ENCODE results near the gene MRPL39.
A peak's percentile ranks its signal among the peaks of the same experiment; 100 is the strongest.
"Not testable (repeated sequence)": the region's sequence is repeated elsewhere in the genome, so short reads cannot be mapped to it uniquely, and the experiment has no call there.

MRPL39 gene

DNA sequence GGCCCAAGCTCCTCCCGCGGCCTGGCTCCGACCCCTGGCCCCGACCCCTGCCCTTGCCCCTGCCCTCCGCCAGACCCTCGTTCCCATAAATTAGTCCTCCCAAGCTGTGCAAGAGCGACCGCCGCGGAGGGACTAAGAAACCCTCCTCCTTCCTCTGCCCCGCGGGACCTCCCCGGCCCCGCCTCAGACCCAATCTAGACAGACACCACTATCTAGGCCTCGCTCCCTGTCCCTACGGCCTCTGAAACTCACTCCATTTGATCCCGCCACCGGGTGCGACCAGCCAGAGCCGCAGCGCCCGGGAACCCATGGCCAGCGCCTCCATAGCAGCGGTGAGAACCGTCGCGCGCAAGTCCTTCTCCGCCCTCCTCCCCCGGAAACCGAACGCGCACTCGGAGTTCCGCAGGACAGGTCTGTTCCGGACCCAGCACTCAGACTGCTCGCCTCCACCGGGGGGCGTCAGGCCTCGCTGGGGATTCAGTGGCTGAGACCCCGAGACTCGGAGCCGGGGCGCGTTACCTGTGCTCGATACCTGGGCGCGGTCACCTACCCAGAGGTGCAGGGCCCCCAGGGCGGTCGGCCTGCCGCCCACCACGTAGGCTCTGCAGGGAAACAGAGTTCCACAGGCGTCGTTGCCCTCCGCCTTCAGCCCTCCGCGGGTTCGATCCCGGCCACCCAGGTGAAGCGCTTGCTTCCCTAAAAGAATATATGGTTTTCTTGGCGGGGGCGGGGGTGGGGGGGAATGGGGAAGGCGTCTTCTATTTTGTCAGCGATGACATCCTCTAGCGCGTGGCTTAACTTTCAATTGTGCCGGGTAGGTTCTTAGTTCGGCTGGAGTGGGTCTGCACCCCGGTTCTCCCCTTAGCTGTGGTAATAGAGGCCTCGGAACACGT is at the start of gene MRPL39:
TSS of gene MRPL39 (minus strand) at position 331 of the 893 bp plus-strand sequence. CDS start at position 325, 6 bp downstream.
- peak; percentile 53 to 71 for DNase-seq

DNA sequence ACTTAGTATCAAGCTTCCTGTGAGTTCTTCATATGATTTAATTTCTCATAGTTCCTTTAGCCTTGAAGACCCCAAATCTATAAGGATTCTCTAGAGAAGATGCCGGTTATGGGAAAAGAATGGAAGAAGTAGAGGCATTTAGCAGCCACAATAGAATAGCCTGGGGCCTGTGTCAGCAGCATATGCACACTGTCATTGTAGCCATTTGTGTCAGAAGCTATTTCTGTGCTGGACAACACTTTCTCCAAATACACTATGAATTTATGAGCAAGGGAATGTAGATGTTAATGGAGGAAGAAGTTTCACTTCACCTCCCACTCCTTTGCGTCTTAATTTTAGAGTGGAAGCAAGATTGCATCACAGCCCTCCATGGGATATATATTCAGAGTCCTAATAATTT is 49.1 kb upstream of the MRPL39 start:
- DNase-seq, result no peak

- no peak for DNase-seq
These were observed 41.9 kb upstream of the MRPL39 start for GRCh38 chr21:25649146-25649545.

DNA sequence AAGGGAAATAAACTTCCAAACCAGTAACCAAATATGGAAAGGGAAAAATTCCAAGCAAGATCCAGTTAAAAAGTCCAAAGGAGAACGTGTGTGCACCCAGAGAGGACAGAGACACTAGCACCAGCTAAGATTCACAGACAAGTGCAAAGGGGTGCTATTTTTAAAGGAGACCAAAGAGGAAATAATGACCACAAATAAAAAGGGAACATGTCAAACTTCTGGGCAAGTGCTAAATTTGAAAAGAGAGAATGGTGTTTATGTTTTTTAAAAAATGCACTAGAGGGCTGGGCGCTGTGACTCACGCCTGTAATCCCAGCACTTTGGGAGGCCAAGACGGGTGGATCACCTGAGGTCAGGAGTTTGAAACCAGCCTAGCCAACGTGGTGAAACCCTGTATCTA is 40.4 kb upstream of the MRPL39 start:
- no peak for DNase-seq

- no peak for DNase-seq
These were observed 39.2 kb upstream of the MRPL39 start for GRCh38 chr21:25646474-25646873.

DNA sequence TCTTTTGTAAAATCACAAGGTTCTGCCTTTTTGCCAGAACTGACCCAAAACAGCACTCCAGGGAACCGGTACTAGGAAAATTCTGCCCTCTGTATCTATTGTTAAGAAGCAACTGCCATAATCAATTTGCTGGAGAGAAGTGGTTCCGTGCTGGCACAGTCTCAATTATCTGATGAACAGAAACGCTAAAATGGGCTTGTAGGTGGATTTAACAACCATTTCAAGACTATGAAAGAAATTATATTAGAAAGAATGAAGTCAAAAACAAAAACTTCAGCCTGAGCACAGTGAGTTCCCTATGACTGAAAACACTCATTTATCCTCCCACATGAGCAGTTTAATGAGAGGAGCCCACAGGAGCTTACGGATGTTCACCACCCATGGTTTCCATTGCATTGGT is 36.2 kb upstream of the MRPL39 start:
- DNase-seq, result no peak

DNA sequence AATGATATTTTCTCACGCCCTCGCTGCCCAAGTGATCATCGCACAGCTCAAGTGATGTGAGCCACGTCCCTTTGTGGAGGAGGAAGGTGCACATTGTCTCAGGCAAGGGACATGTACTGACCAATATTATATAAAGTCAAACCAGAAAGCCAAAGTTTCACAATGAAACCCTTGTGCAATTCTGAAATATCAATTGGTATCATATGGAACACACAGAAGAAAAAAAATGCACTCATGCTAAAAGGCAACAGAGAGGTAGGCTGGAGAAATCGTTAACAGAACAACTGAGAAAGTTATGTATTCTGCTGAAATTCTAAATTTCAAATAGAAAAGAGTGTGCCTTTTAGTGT is 33.6 kb upstream of the MRPL39 start:
- no peak for DNase-seq

- no peak for DNase-seq
These were observed 33.1 kb upstream of the MRPL39 start for GRCh38 chr21:25640202-25640942.

GRCh38 chr21:25639551-25640201 is 32.4 kb upstream of the MRPL39 start:
- no peak for DNase-seq

- DNase-seq, result no peak
These were observed 31.6 kb upstream of the MRPL39 start, which contains the start of gene JAM2 for GRCh38 chr21:25638660-25639550. TSS of gene JAM2 (plus strand) at chr21:25639258. CDS start at chr21:25639822, 564 bp downstream.

- no peak for DNase-seq
These were observed 30.8 kb upstream of the MRPL39 start for GRCh38 chr21:25637851-25638659.

- DNase-seq, result no peak
These were observed 29.4 kb upstream of the MRPL39 start for GRCh38 chr21:25636727-25637126.

DNA sequence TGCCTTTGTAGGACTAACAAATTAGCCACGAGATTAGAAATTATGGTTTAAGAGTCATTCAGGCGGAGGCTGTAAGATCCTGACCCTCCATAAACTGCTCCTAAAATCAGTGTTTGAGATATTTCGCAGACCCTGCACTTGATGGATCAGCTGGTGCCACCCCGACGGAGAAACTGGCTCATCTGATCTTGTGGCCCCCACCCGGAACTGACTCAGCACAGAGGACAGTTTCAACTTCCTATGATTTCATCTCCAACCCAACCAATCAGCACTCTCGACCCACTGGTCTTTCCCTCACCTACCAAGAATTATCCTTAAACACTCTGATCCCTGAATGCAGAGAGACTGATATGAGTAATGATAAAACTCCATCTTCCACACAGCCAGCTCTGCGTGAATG is 28.0 kb upstream of the MRPL39 start:
- no peak for DNase-seq

- DNase-seq, result no peak
These were observed 25.0 kb upstream of the MRPL39 start for GRCh38 chr21:25632296-25632695.

- DNase-seq, result no peak
These were observed 19.5 kb upstream of the MRPL39 start for GRCh38 chr21:25626757-25627156.

DNA sequence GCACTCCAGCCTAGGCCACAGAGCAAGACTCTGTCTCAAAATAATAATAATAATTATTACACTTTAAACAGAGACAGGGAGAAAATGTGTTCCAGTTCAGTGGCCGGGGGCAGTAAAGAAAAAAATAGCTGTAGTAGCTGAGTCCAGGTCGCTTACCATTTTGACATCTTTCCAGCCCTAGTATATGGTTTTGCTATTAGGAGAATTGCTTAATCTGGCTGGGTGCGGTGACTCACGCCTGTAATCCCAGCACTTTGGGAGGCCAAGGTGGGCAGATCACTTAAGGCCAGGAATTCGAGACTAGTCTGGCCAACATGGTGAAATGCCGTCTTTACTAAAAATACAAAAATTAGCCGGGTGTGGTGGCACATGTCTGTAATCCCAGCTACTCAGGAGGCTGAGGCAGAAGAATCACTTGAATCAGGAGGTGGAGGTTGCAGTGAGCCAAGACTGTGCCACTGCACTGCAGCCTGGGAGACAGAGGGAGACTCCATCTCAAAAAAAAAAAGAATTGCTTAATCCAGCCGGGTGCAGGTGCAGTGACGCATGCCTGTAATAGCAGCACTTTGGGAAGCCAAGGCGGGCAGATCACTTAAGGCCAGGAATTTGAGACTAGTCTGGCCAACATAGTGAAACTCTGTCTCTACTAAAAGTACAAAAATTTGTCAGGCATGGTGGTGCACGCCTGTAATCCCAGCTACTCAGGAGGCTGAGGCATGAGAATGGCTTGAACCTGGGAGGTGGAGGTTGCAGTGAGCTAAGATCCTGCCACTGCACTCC is 18.7 kb upstream of the MRPL39 start:
- DNase-seq, result not testable (repeated sequence)

DNA sequence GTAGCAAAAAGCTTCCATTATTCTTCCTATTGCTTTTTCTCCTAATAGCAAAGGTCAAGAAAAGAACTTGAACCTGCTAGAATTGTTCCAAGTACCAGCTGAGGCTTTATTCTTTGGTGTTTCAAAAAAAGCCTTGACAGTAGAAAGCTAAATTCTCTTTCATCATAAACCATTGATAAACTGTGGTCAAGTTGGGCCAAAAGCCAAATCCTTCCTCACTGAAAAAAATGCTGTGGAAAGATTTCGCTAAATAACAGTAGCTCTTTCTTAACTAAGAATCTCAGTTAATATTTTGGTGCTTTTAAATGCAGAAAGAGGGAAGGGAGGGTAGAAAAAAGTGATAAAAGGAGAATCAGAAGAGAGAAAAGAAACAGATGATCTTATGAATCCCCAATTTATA is 17.8 kb upstream of the MRPL39 start:
- no peak for DNase-seq

DNA sequence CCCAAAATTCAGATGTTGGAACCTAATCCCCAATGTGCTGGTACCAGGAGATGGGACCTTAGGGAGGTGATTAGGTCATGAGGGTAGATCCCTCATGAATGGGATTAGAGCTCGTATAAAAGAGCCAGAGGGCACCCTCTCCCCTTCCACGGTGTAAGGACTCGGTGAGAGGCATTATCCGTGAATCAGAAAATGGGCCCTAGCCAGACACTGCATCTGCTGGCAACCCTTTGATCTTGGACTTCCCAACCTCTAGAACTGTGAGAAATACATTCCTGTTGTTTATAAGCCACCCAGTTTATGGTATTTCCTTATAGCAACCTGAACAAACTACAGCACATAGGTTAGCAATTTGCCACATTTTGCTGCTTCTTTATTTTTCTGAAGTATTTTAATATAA is 17.2 kb upstream of the MRPL39 start:
- DNase-seq, result no peak

DNA sequence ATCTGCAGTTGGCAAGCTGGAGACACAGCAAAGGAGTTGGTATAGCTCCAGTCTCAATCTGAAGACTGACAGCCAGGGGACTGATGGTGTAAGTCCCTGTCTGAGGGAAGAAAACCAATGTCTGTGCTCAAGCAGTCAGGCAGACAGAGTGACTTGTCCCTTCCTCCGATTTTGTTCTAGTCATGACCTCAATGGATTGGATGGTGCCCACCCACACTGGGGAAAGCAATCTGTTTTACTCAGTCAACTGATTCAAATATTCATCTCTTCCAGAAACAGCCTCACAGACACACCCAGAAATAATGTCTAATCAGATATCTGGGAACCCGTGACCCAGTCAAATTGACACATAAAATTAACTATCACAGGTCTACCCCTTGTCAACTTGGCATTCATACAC is 11.9 kb upstream of the MRPL39 start:
- DNase-seq, result no peak

DNA sequence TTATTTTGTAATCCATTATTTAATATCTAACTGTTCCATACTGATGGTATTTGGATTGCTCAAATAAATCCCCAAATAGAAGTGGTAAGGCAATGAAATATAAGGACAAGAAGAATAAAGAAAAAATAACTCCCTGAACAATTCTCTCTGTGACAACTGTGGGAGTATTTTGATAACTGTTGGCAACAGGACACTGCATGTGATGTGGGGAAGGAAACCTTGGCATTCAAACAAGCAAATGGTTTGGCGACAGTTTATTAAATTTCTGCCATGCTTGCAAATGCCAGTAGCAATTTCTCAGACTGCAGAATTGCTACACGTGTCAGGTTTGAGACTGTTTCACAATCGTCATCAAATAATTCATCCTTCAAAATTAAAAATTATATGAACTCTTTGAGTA is 8.6 kb upstream of the MRPL39 start:
- DNase-seq, result no peak

GRCh38 chr21:25614441-25614840 is 7.2 kb upstream of the MRPL39 start:
- no peak for DNase-seq

Data from NCI-H187 (cell line).